GM18907 (cell line): ENCODE measurements around the gene FAM83D.

Source experiments
- ATAC-seq: cut with Tn5 transposase; IDR thresholded peaks from one replicate; pipeline ENCODE4 v1.9.1; 2021; ENCODE audit warnings: mild to moderate bottlenecking, moderate library complexity; ENCODE audit not compliant: unreplicated experiment

The FAM83D gene, protein sequence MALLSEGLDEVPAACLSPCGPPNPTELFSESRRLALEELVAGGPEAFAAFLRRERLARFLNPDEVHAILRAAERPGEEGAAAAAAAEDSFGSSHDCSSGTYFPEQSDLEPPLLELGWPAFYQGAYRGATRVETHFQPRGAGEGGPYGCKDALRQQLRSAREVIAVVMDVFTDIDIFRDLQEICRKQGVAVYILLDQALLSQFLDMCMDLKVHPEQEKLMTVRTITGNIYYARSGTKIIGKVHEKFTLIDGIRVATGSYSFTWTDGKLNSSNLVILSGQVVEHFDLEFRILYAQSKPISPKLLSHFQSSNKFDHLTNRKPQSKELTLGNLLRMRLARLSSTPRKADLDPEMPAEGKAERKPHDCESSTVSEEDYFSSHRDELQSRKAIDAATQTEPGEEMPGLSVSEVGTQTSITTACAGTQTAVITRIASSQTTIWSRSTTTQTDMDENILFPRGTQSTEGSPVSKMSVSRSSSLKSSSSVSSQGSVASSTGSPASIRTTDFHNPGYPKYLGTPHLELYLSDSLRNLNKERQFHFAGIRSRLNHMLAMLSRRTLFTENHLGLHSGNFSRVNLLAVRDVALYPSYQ

DNA sequence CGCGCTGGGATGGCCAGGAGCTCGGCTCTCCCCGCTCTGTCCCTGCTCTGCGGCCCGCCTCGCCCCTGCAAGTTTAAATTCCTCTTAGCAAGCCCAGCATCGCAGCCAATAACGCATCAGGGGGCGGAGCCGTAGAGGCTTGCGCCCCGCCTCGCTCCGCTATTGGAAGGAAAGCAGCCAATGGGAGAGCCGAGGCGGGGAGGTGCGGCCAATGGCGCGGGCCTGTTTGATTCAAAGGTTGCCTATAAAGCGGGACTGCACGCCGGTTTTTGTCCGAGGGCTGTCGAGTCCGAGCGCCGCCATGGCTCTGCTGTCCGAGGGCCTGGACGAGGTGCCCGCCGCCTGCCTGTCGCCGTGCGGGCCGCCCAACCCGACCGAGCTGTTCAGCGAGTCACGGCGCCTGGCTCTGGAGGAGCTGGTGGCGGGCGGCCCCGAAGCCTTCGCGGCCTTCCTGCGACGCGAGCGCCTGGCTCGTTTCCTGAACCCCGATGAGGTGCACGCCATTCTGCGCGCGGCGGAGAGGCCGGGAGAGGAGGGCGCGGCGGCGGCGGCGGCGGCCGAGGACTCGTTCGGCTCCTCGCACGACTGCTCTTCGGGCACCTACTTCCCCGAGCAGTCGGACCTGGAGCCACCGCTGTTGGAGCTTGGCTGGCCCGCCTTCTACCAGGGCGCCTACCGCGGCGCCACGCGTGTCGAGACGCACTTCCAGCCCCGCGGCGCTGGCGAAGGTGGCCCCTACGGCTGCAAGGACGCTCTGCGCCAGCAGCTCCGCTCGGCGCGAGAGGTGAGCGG lies at the start of gene FAM83D:
Gene FAM83D (plus strand): TSS at position 276 of the 792 bp plus-strand sequence. CDS start 26 bp downstream, at position 302.
- ATAC-seq: peak; percentile 89

DNA sequence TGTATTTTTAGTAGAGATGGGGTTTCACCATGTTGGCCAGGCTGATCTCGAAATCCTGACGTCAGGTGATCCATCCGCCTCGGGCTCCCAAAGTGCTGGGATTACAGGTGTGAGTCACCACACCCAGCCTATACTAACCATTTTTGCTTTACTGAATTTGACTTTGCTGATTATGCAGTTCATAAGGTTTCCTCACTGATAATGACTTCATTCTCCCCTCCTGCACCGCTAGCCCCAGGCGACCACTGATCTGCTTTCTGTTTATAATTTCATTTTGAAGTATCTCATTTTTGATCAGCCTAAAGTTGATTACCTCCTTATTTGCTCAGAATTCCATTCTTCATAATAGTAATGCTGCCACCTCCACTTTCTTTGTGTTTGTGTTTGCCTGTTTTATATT lies 48.7 kb upstream of the FAM83D start:
- ATAC-seq: no peak

DNA sequence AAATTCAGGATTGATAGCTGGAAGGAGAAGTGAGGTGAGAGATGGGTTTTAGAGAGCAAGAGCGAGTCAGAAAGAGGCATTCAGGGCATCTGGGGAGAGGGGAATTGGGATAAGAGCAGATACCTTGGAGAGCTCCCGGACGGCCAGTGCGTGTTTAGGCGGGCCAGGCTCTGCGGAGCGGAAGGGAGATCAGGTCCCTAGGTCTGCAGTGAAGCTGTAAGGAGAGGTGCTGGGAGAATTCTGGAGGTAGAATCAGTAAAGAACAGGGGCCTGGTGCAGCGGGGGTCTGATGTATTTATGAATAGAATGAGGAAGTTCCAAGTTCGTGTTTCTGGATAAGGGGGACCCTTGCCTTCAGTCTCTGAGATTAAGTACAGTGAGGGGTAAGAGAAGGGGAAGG lies 47.4 kb upstream of the FAM83D start:
- no peak for ATAC-seq

- no peak for ATAC-seq
Measured at GRCh38 chr20:38880952-38881735, 45.1 kb upstream of the FAM83D start.

- no peak for ATAC-seq
Measured at GRCh38 chr20:38881806-38882440, 44.3 kb upstream of the FAM83D start.

DNA sequence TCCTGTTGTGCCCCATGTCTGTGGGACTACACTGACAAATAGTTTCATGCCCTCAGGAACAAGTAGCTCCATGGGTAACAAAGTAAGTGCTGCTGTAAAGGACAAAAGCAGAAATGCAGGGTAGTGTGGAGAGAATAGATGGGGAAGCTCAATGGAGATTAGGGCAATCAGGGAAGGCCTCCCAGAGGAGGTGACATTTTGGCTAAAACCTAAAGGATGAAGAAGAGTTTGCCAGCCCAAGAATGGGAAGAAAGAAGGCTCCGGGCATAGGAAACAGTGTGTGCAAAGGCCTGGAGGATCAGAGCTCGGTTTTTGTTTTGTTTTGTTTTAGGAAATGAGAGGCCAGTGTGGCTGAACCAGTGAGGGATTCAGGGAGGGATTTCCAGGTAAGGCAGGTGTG lies 43.6 kb upstream of the FAM83D start:
- ATAC-seq: no peak

GRCh38 chr20:38883081-38883980 lies 42.9 kb upstream of the FAM83D start:
- no peak for ATAC-seq

DNA sequence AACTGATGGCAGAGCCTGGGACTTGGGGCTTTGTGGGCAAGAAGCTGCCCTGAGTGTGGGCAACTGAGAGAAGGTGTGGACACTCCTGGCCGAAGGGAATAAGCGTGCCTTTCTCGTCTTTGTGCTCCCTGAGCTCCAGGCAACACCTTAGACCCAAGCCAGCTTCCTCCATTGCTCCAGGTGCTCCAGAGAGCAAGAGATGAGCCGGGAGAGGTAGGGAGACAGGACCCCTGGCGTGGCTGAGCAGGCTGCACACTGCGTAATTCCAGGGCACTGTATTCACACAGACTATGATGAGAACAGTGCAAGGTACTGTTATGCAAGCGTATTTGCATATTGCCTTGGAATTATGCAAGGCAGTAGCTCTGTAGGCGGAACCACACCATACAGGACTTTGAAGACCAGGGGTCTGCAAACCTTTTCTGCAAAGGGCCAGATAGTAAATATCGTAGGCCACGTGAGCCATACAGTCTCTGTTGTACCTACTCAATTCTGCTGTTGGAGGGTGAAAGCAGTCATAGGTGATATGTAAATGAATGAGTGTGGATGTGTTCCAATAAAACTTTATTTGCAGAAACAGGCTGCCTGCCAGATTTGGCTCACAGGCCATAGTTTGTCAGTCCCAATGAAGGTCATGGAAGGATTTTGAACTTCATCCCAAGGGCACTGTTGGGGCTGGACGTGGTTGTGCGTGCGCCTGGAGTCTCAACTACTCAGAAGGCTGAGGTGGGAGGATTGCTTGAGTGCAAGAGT lies 42.1 kb upstream of the FAM83D start:
- no peak for ATAC-seq

GRCh38 chr20:38885357-38885756 lies 40.9 kb upstream of the FAM83D start:
- no peak for ATAC-seq

DNA sequence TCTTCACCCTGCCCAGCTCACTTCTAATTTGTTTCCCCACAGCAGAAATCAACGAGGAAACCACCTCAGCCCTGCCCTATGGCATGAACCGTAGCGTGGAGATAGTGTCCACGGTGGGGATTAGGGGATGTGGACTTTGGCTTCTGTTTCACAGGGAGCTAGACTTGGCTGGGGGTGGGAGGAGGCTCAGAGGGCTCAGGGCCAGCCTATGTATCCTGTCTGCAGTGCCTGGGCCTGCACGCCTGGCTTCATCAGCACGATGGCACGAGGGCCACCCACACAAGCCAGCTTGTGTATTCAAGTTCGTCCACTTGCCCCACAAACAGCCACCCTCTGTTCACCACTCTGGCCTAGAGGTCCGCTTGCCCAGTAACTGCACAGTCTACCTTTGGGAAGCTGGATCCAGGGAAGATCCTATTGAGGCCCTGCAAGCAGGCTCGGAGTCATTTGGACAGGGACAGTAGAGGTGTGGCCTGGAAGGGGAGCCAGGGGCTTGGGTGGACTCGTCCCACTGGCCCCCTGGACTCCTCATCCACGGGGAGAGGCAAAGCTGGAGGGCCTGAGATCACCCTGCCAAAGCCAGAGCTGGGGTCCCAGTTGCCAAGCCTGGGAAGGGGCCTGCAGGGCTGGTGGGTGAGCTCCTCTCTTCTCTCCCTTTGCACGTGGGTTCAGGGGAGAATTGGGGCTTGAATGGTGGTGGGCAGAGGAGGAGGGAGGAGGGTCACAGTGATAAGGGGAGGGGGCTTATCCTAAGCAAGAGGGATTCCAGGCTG lies 38.0 kb upstream of the FAM83D start:
- no peak for ATAC-seq

GRCh38 chr20:38889050-38889449 lies 37.2 kb upstream of the FAM83D start:
- ATAC-seq: no peak

- no peak for ATAC-seq
Measured at GRCh38 chr20:38889792-38890496, 36.3 kb upstream of the FAM83D start.

DNA sequence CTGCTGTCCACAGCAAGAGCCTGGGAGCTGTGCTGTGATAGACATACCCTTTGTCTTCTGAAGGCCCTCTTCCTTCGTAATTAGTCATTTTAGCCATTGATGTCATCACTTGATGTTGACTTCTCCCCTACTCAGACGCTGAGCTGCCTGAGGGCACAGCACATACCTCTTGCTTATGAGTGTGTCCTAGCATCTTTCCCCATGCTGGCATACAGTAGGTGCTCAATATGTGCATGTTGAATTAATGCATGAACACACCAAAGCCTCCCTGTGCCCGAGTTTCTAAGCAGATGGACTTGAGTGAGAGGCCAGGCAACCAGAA lies 35.8 kb upstream of the FAM83D start:
- ATAC-seq: no peak

DNA sequence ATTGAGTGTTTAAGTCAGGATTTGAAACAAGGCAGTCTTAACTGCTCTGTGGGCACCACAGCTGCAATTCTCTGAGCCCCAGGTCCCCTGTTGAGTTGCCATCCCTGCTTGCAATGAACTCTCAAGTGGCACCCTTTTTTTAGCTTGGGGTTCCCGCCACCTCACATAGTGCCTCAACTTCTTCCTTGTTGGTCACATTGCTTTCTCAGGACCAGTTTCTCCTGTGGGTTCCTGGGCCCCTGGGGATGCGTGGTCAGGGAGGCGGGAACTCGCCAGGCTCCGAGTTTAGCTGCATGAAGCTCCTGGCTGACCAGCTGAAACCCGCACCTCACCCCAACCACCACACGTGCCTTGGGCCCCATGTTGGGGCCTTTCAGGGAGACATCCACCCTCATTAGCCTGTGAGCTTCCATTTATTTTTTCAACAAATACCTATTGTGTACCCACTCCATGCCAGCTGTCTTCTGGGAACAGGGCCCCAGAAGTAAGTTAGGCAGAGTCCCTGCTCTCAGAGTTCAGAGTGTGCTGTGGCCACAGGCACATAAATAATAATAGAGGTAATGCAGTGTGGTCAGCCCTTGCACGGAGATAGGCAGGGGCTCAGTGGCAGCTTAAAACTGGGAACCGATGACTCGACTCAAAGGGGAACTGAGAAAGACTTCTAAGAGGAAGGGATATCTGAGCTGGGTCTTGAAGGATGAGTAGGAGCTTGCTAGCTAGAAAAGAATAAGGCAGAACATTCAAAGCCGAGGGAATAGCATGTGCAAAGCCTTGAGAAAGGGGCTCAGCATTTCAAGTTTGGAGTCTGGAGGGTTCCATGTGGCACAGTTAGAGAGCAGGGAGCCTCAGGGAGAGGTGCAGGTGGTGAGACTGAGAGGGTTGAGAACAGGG lies 33.9 kb upstream of the FAM83D start:
- ATAC-seq: peak; percentile 53

DNA sequence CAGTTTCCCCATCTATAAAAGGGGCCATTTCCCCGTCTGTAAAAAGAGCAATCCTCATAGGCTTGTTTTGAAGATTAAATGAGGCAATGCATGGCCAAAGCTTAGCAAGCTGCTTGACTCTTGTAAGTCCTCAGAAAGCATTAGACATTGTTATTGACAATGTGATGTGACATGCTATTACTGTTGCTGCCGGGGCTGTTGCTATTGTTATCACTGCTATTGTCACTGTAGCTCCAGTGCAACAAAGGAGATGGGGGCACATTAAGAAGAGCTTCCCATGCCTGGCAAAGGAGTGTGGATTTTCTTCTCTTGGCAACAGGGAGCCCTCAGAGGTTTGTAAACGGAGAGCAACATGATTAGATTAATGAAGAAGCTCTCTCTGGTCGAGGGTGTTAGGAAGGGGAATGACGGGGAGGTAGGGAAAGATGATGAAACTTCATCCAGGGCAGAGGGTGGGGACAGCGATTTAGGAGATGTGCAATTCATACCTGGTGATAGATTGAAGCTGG lies 33.1 kb upstream of the FAM83D start:
- ATAC-seq: no peak

GRCh38 chr20:38893565-38894090 lies 32.6 kb upstream of the FAM83D start:
- peak; percentile 42 for ATAC-seq
